ENCODE measurements around the gene FAN1.

DNA sequence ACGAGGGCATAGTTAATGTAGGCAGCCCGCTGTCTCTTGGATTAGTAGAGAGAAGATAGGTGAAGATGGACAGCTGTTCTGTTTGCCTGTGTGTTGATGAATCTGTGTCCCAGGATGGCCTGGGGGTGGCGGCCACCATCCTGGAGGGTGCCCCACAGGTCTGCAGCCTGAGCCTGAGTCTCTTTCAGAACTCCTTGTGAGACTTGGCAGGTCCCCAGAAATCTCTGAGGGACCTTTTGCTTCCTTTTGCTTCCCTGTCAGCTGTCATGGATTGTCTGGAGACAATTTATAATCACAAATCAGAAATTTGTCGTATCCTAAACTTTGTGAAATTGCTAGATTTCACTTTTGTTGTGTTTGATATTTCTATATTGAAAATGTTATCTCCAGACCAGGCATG is 17.4 kb downstream of the FAN1 start:
- TF ChIP-seq, protein P1, sequence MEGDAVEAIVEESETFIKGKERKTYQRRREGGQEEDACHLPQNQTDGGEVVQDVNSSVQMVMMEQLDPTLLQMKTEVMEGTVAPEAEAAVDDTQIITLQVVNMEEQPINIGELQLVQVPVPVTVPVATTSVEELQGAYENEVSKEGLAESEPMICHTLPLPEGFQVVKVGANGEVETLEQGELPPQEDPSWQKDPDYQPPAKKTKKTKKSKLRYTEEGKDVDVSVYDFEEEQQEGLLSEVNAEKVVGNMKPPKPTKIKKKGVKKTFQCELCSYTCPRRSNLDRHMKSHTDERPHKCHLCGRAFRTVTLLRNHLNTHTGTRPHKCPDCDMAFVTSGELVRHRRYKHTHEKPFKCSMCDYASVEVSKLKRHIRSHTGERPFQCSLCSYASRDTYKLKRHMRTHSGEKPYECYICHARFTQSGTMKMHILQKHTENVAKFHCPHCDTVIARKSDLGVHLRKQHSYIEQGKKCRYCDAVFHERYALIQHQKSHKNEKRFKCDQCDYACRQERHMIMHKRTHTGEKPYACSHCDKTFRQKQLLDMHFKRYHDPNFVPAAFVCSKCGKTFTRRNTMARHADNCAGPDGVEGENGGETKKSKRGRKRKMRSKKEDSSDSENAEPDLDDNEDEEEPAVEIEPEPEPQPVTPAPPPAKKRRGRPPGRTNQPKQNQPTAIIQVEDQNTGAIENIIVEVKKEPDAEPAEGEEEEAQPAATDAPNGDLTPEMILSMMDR (IDR thresholded peaks at IDR 0.05 in 2 of 3, conservative IDR thresholded peaks at IDR 0.05 in 1 of 3; ENCODE audit: insufficient read depth in 2 of 3, low read depth in 1 of 3, low read length in 3 of 3), result no peak
- TF ChIP-seq, protein P2, sequence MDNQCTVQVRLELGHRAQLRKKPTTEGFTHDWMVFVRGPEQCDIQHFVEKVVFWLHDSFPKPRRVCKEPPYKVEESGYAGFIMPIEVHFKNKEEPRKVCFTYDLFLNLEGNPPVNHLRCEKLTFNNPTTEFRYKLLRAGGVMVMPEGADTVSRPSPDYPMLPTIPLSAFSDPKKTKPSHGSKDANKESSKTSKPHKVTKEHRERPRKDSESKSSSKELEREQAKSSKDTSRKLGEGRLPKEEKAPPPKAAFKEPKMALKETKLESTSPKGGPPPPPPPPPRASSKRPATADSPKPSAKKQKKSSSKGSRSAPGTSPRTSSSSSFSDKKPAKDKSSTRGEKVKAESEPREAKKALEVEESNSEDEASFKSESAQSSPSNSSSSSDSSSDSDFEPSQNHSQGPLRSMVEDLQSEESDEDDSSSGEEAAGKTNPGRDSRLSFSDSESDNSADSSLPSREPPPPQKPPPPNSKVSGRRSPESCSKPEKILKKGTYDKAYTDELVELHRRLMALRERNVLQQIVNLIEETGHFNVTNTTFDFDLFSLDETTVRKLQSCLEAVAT (IDR thresholded peaks at IDR 0.05), result no peak
